ENCODE measurements around the gene IQCF2.

- TF ChIP-seq ZFX (IDR thresholded peaks at IDR 0.05; ENCODE audit: borderline replicate concordance) (no peak), CTCF (IDR thresholded peaks at IDR 0.05) (no peak)
Observed at GRCh38 chr3:51845129-51845528, 16.3 kb upstream of the IQCF2 start.

Data from 22Rv1 (cell line).